ENCODE data around the gene MMEL1. TPM values are rescaled to one million over a fixed set of nuclear protein-coding genes. Genes with fewer than 3 reads are reported as not detected.

The MMEL1 gene
- total and polyA plus RNA-seq, 8 donors: 0.39 to 8.7 (median 2.5) TPM

- FAIRE-seq: no peak
- intact Hi-C loops (cut with DNase I): loop anchor here in 2 of 3 donors (5.0 kb wide), 1 partner anchor 129 kb away; no protein-coding TSS in a partner anchor
- peak overlapping the region; percentile 16 to 67 (median 47) for H3K4me3 ChIP-seq
- WGBS, 2 donors: 1 to 3% methylated on average over 45 to 52 of the region's 52 CpGs
- peak in 2 of 4 donors; percentile 7 to 10 for TF ChIP-seq CTCF (IDR thresholded peaks at IDR 0.05)
- ATAC-seq: peak; percentile 64 to 75 (median 69)
- DNase-seq: peak in 5 of 6 donors; percentile 80 to 88 (median 84)
- peak overlapping the region; percentile 73 to 97 (median 90) for H3K27ac ChIP-seq
- H3K27me3 ChIP-seq: no peaks in the 10 kb centered on the region
- H3K4me1 ChIP-seq: peaks cover 6 to 22% (median 20%) of the 10 kb centered on the region in 3 donors
- no peaks in the 10 kb centered on the region for H3K9me3 ChIP-seq
- H3K36me3 ChIP-seq: no peaks in the 10 kb centered on the region
Measured at GRCh38 chr1:2546515-2547209, 86.2 kb downstream of the MMEL1 start.

GRCh38 chr1:2545754-2546514 lies 86.9 kb downstream of the MMEL1 start:
- Histone ChIP-seq H3K27ac (peak overlapping the region; percentile 73 to 97 (median 84)), H3K4me3 (peak overlapping the region; percentile 16 to 67 (median 47)), H3K4me1 (peaks cover 6 to 22% (median 20%) of the 10 kb centered on the region in 3 donors), H3K9me3 (no peaks in the 10 kb centered on the region), H3K36me3 (no peaks in the 10 kb centered on the region), H3K27me3 (no peaks in the 10 kb centered on the region)
- intact Hi-C loops (cut with DNase I): loop anchor here in 2 of 3 donors (5.0 kb wide), 1 partner anchor 129 kb away; no protein-coding TSS in a partner anchor
- TF ChIP-seq CTCF (IDR thresholded peaks at IDR 0.05): no peak
- DNase-seq (peak in 5 of 6 donors; percentile 90 to 96 (median 93)), ATAC-seq (peak; percentile 66 to 73 (median 70)), FAIRE-seq (no peak)
- WGBS, 2 donors: 3 to 8% methylated on average over 16 to 37 of the region's 43 CpGs

- no peak for FAIRE-seq
- peaks cover 6 to 22% (median 20%) of the 10 kb centered on the region in 3 donors for H3K4me1 ChIP-seq
Measured at GRCh38 chr1:2544875-2545640, 87.8 kb downstream of the MMEL1 start.

More at GRCh38 chr1:2544875-2545640, 87.8 kb downstream of the MMEL1 start:
- DNase-seq (peak in 2 of 6 donors; percentile 51 to 69), ATAC-seq (no peak)
- no peak overlapping the region for H3K4me3 ChIP-seq
- H3K27me3 ChIP-seq: no peaks in the 10 kb centered on the region
- intact Hi-C loops (cut with DNase I): loop anchor here in 2 of 3 donors (5.0 kb wide), 1 partner anchor 128 kb away; no protein-coding TSS in a partner anchor
- H3K36me3 ChIP-seq: no peaks in the 10 kb centered on the region
- peak overlapping the region in 3 of 4 donors; percentile 28 to 83 (median 45) for H3K27ac ChIP-seq
- no peak for TF ChIP-seq CTCF (IDR thresholded peaks at IDR 0.05)
- H3K9me3 ChIP-seq: no peaks in the 10 kb centered on the region
- WGBS, 2 donors: 45 to 49% methylated on average over 19 of the region's 19 CpGs

Measured in pancreas (tissue), 10 donors.